NCI-H1436 treated with DMSO at 0.1 percent for 48 hours (cell line): ENCODE results near the gene FRMD3.

ENCODE experiments used
- DNase-seq: peaks from one replicate; lab custom pipeline; 2025; lab: John Stamatoyannopoulos, UW

Gene FRMD3

GRCh38 chr9:83538172-83538889 is at the start of gene FRMD3:
Gene FRMD3 (minus strand): TSS chr9:83538401. CDS start chr9:83538231, 170 bp downstream.
- no peak for DNase-seq

GRCh38 chr9:83584995-83585394 is 46.8 kb upstream of the FRMD3 start:
- no peak for DNase-seq

DNA sequence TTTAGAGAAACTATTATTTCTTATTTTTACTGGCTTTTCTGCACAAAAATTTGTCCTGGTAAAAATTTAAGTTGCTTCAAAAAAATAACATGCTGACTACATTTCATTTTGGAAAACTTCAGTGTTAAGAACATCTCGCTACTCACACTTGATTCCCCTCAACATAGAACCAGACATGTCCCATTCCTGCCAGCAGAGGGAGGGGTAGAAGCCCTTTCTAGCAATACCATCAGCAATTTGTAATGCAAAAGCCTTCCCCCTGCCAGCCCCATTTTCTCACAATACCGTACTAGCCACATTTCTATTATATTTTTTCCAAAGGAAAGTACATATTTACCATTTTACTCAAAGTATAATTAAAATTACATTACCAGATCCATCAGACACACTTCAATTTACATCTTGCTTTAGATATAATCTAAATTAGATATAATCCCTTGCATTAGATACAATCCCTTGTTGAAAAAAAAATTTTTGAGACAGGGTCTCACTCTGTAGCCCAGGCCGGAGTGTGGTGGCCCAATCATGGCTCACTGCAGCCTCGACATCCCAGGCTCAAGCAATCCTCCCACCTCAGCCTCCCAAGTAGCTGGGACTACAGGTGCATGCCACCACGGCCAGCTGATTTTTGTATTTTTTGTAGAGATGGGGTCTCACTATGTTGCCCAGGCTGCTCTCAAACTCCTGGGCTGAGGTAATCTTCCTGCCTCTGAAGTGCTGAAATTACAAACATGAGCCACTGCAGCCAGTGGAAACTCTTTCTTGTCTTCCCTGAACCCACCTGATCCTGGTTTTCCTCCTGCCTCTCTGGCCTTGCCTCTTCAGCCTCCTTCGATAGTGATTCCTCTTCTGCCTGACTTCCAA is 45.2 kb upstream of the FRMD3 start:
- DNase-seq, result no peak

DNA sequence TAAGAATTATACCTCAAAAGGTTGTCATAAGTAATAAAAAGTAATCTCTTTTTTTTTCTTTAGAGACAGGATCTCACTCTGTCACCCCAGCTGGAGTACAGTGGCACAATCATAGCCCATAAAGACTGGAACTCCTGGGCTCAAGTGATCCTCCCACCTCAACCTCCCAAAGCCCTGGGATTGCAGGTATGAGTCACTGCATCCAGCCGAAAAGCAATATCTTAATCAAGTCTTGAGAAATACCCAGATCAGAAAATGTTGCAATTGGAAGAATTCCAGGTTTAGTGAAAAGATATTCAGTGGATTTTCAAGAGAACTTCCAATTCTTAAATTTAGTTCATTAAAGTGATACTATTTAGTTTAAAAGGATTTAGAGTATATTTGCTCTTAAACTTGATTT is 43.8 kb upstream of the FRMD3 start:
- no peak for DNase-seq

DNA sequence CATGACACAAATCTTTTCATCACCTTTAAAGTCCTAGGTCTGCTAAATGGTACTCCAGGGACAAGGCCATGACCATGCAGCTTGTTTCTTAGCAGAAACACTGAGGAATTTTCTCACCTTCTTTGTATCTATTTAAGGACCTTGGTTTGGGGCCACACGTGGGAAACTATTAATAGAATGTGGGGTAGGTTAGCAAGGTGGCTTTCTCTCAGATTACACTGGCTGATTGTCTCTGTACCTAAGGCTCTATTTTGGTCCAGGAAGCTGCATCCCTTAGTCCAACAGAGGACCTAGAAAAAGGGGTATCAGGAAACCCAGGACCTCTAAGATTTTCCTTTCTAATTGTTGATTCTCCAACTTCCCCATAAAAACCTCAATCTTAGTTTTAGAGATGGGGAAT is 36.3 kb upstream of the FRMD3 start:
- DNase-seq, result no peak

GRCh38 chr9:83572524-83572923 is 34.3 kb upstream of the FRMD3 start:
- no peak for DNase-seq

- DNase-seq, result no peak
Observed at GRCh38 chr9:83570359-83570758, 32.2 kb upstream of the FRMD3 start.

GRCh38 chr9:83569326-83569725 is 31.1 kb upstream of the FRMD3 start:
- no peak for DNase-seq

- no peak for DNase-seq
Observed at GRCh38 chr9:83563360-83563759, 25.2 kb upstream of the FRMD3 start.

- DNase-seq, result no peak
Observed at GRCh38 chr9:83560169-83560826, 22.1 kb upstream of the FRMD3 start.

GRCh38 chr9:83557771-83558170 is 19.6 kb upstream of the FRMD3 start:
- no peak for DNase-seq

GRCh38 chr9:83557317-83557716 is 19.1 kb upstream of the FRMD3 start:
- no peak for DNase-seq

DNA sequence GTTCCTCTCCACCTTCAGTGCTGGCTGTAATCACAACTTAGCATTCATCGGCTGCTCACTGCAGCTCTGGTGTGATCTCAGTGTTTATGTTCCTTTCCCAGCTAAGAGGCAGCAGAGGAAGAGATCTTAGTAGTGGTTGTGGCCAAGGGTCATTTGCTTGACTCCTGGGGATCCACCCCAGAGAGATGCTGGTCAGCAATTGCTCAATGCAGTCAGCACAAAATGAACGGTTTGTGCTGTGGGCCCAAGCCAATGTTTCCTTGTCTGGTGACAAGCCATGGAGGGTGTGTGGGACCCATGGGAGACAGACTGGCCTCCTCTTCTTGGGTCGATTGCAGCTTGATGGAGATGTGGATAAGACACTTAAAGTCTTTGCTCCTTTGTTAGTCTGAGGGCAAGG is 16.1 kb upstream of the FRMD3 start:
- no peak for DNase-seq

- DNase-seq, result peak; percentile 60
Observed at GRCh38 chr9:83544002-83544698, 5.9 kb upstream of the FRMD3 start.

GRCh38 chr9:83538890-83539238 is 663 bp upstream of the FRMD3 start:
- DNase-seq, result no peak

DNA sequence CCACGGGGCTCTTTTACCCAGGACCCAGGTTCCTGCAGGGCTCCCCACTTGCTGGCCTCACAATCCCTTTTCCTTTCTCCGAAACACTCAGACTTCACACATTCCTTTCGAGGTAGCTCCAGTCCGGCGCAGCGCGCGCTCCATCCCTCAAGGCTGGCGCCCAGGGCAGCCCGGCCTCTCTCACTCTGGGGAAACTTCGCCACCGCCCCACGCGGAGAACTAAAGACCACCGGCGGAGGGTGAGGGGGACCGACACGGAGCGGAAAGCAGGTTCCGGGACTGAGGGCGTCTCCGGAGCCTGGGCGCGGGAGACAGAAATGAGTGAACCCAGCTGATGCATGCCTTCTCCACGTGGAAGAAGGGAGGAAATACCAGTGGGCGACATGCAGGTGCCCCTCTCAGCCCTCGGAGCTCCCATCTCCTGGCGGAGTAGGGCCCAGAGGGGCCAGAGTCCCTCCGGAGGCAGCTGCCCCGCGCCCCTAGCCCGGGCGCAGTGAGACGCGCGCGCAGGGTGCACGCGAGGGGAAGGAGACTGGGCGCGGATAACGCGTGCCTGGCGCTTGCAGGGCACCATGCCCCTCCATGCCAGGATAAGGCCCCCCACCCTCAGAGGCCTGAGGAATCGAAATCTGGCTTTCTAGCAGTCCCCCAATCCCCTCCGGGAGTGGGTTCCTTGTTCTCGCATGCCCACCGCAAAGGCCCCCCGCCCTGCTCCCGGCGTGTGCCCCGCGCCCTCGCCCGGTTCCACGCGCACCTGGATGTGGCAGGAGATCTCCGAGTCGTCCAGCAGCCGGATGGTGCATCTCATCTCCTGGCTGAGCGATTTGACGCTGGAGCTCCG is 650 bp downstream of the FRMD3 start:
- DNase-seq, result no peak

- no peak for DNase-seq
Observed at GRCh38 chr9:83536332-83536731, 1.9 kb downstream of the FRMD3 start.

DNA sequence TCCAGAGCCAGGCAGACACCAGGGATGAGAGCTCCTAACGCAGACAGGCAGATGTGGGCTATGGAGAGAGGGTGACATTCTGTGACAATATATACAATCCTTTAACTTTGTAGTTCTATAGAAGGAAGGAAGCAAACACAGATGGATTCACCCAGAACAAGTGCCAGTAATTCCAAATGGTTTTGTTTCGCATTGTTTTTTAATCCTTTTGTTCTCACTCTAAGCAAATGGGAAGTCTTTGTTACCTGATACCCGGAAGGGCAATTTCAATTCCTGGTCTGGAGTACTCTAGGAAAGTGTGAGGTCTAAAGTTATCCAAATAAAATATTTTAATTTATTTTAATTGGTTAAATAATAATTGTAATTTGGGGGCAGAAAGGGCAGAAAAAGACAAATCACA is 2.5 kb downstream of the FRMD3 start:
- DNase-seq, result no peak

GRCh38 chr9:83533296-83533695 is 4.9 kb downstream of the FRMD3 start:
- no peak for DNase-seq

DNA sequence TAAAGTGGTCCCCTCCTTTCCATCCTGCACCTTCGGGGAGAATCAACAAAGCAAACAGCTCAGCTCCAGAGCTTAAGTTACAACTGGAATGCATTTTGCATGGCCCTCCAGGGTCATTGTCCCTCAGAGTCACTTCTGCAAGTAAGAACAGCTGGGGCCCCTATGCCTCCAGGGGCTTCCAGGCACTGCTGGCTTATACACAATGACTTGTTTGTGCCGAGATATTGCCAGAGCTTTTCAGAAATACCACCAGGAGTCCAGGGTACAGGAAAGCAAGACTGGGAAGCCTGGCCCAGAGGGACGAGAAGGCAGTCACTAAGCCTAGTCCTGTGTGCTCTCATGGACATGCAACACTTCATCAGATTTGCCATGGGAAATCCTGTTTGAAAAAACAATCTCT is 11.3 kb downstream of the FRMD3 start:
- no peak for DNase-seq

DNA sequence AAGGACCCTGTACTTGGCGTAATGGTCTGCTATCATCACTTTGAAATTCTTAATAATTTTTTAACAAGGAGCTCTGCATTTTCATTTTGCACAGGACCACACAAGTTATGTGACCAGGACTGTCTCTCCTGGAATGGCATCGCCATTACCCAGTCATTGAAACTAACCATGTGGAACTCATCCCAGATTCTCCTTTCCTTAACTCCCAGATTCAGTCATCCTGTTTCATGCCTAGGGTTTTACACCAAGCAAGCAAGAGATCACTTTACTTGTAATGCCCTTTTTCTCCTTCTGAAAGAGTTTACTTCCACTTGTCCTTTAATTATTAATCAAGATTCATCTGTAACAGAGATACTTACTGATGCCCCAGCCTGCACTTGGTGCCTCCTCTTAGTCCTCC is 12.0 kb downstream of the FRMD3 start:
- no peak for DNase-seq
